ENCODE results near the gene SEMA6D.

SEMA6D gene

DNA sequence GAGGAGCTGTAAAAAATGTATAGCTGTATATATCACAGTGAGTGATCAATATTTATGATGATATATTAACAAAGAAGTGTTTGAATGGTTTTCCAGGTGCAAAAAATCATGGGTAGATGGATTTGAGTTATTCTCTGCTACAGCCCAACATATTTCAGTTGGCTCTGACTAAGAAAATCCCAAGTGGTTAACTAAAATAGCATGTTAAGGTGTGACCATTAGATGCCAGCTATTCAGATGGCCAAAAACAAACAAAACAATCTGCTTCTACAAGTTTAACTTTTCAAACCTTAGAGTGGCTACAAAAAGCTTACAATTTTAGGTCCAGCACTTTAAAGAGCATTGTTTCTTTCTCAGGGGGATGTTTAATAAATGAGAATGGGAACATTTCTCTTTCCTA is 67.5 kb downstream of the SEMA6D start:
- Histone ChIP-seq H3K27me3 (ENCODE audit: control insufficient read depth in 1 of 2, insufficient read depth in 1 of 2, low read length in 2 of 2) (peaks cover 0 to 3% of the 10 kb centered on the region in 2 experiments), H2BK120ac (ENCODE audit: low read depth, low read length) (no peak overlapping the region), H3K9ac (ENCODE audit: low read length) (no peak overlapping the region), H2AK5ac (ENCODE audit: low read length, severe bottlenecking) (no peak overlapping the region), H2BK5ac (ENCODE audit: low read depth, low read length, poor library complexity, severe bottlenecking) (no peak overlapping the region), H3K18ac (ENCODE audit: low read depth in 1 of 2, low read length in 2 of 2) (no peak overlapping the region), H3K36me3 (ENCODE audit: control insufficient read depth in 1 of 2, insufficient read depth in 2 of 2, low read depth in 1 of 2, low read length in 2 of 2) (no peaks in the 10 kb centered on the region), H2BK12ac (ENCODE audit: low read length in 2 of 2) (no peak overlapping the region), H3K27ac (ENCODE audit: low read length, poor library complexity, severe bottlenecking) (no peak overlapping the region), H3K23ac (ENCODE audit: low read length in 2 of 2) (no peak overlapping the region), H3K4me2 (ENCODE audit: low read length, poor library complexity, severe bottlenecking) (no peak overlapping the region), H3K4me3 (ENCODE audit: insufficient read depth in 1 of 2, low read depth in 1 of 2, low read length in 2 of 2) (no peak overlapping the region), H4K91ac (ENCODE audit: low read length) (no peak overlapping the region), H3K9me3 (ENCODE audit: control insufficient read depth, low read length) (peaks cover 6% of the 10 kb centered on the region), H3K79me1 (replicated peaks; ENCODE audit: low read length, poor library complexity, severe bottlenecking) (no peaks in the 10 kb centered on the region), H4K8ac (ENCODE audit: low read length) (no peak overlapping the region), H2AFZ (ENCODE audit: low read depth, low read length) (no peak overlapping the region), H2BK15ac (ENCODE audit: low read depth, poor library complexity, severe bottlenecking) (no peak overlapping the region), H3K4ac (ENCODE audit: low read depth in 1 of 2, low read length in 2 of 2) (no peak overlapping the region), H3K14ac (ENCODE audit: low read length in 2 of 2) (no peak overlapping the region), H3K4me1 (ENCODE audit: control insufficient read depth, insufficient read depth, low read depth, low read length) (no peaks in the 10 kb centered on the region)
- DNase-seq = no peak

DNA sequence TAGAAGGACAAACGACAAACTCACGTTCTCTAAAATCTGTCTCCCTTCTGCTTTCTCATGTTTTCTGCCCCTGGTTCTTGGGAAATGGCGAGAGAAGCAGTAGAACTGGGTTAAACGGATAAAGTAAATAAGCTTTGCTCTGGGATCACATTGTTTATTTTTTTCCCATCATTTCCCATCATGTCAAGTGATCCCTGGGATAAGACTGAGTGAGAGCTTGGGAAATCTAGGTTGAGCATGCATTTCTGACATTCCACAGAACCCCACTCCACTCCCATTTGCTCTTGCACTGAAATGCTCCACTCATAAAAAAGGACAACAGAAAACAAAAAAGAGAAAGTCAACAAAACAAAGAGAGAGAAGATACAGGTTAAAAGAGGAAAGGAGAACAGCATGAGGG is 69.1 kb downstream of the SEMA6D start:
- no peak overlapping the region for H3K23ac ChIP-seq (ENCODE audit: low read length in 2 of 2)
- H2BK5ac ChIP-seq (ENCODE audit: low read depth, low read length, poor library complexity, severe bottlenecking) = no peak overlapping the region

GRCh38 chr15:47787875-47788274 is 70.6 kb downstream of the SEMA6D start:
- Histone ChIP-seq H3K4me1 (ENCODE audit: control insufficient read depth, insufficient read depth, low read depth, low read length) (no peaks in the 10 kb centered on the region), H2BK5ac (ENCODE audit: low read depth, low read length, poor library complexity, severe bottlenecking) (no peak overlapping the region), H3K36me3 (ENCODE audit: control insufficient read depth in 1 of 2, insufficient read depth in 2 of 2, low read depth in 1 of 2, low read length in 2 of 2) (no peaks in the 10 kb centered on the region), H2AFZ (ENCODE audit: low read depth, low read length) (no peak overlapping the region), H4K91ac (ENCODE audit: low read length) (no peak overlapping the region), H3K14ac (ENCODE audit: low read length in 2 of 2) (no peak overlapping the region), H3K18ac (ENCODE audit: low read depth in 1 of 2, low read length in 2 of 2) (no peak overlapping the region), H3K79me1 (replicated peaks; ENCODE audit: low read length, poor library complexity, severe bottlenecking) (no peaks in the 10 kb centered on the region), H3K4ac (ENCODE audit: low read depth in 1 of 2, low read length in 2 of 2) (no peak overlapping the region), H3K27ac (ENCODE audit: low read length, poor library complexity, severe bottlenecking) (no peak overlapping the region), H2BK15ac (ENCODE audit: low read depth, poor library complexity, severe bottlenecking) (no peak overlapping the region), H2BK12ac (ENCODE audit: low read length in 2 of 2) (no peak overlapping the region), H3K27me3 (ENCODE audit: control insufficient read depth in 1 of 2, insufficient read depth in 1 of 2, low read length in 2 of 2) (peaks cover 0 to 3% of the 10 kb centered on the region in 2 experiments), H3K9ac (ENCODE audit: low read length) (no peak overlapping the region), H3K4me3 (ENCODE audit: insufficient read depth in 1 of 2, low read depth in 1 of 2, low read length in 2 of 2) (no peak overlapping the region), H3K23ac (ENCODE audit: low read length in 2 of 2) (no peak overlapping the region), H4K8ac (ENCODE audit: low read length) (peak overlapping the region; percentile 12), H3K9me3 (ENCODE audit: control insufficient read depth, low read length) (peaks cover 6% of the 10 kb centered on the region), H2BK120ac (ENCODE audit: low read depth, low read length) (no peak overlapping the region), H3K4me2 (ENCODE audit: low read length, poor library complexity, severe bottlenecking) (no peak overlapping the region), H2AK5ac (ENCODE audit: low read length, severe bottlenecking) (no peak overlapping the region)
- 79% methylated on average over 1 of the region's 1 CpG for WGBS
- peak; percentile 14 for DNase-seq

More for the DNA sequence above, 69.1 kb downstream of the SEMA6D start:
- Histone ChIP-seq H2AK5ac (ENCODE audit: low read length, severe bottlenecking) (no peak overlapping the region), H3K18ac (ENCODE audit: low read depth in 1 of 2, low read length in 2 of 2) (peak overlapping the region; percentile 75 to 89), H2BK15ac (ENCODE audit: low read depth, poor library complexity, severe bottlenecking) (no peak overlapping the region), H3K9ac (ENCODE audit: low read length) (no peak overlapping the region), H4K8ac (ENCODE audit: low read length) (peak overlapping the region; percentile 61), H3K27ac (ENCODE audit: low read length, poor library complexity, severe bottlenecking) (no peak overlapping the region), H4K91ac (ENCODE audit: low read length) (no peak overlapping the region), H3K4me1 (ENCODE audit: control insufficient read depth, insufficient read depth, low read depth, low read length) (no peaks in the 10 kb centered on the region), H3K4ac (ENCODE audit: low read depth in 1 of 2, low read length in 2 of 2) (peak overlapping the region; percentile 59 to 64), H3K36me3 (ENCODE audit: control insufficient read depth in 1 of 2, insufficient read depth in 2 of 2, low read depth in 1 of 2, low read length in 2 of 2) (no peaks in the 10 kb centered on the region), H2BK12ac (ENCODE audit: low read length in 2 of 2) (peak overlapping the region; percentile 71 to 73), H3K79me1 (replicated peaks; ENCODE audit: low read length, poor library complexity, severe bottlenecking) (no peaks in the 10 kb centered on the region), H3K14ac (ENCODE audit: low read length in 2 of 2) (no peak overlapping the region), H3K27me3 (ENCODE audit: control insufficient read depth in 1 of 2, insufficient read depth in 1 of 2, low read length in 2 of 2) (peaks cover 0 to 3% of the 10 kb centered on the region in 2 experiments), H3K4me3 (ENCODE audit: insufficient read depth in 1 of 2, low read depth in 1 of 2, low read length in 2 of 2) (no peak overlapping the region), H2AFZ (ENCODE audit: low read depth, low read length) (peak overlapping the region; percentile 18), H2BK120ac (ENCODE audit: low read depth, low read length) (no peak overlapping the region), H3K9me3 (ENCODE audit: control insufficient read depth, low read length) (peaks cover 6% of the 10 kb centered on the region), H3K4me2 (ENCODE audit: low read length, poor library complexity, severe bottlenecking) (no peak overlapping the region)
- 0% methylated on average over 1 of the region's 4 CpGs for WGBS
- peak; percentile 77 for DNase-seq

DNA sequence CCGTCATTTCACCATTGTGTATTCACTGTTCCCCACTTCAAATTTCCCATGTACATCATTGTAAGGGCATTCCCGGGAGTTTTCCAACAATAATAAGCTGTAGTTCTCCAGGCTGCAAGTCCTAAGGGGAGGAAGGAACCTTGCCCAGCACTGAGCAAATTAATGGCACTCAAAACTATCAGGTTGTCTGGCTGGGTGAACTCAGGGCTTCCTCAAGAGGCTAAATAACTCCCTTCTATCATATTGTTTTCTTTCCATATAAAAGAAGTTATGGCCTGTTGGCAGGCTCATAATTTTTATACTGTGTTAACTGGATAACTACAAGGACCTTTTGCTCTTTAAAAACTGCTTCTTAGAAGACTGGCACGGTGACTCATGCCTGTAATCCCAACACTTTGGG is 71.4 kb downstream of the SEMA6D start:
- Histone ChIP-seq H2BK12ac (ENCODE audit: low read length in 2 of 2) (no peak overlapping the region), H3K23ac (ENCODE audit: low read length in 2 of 2) (no peak overlapping the region), H3K36me3 (ENCODE audit: control insufficient read depth in 1 of 2, insufficient read depth in 2 of 2, low read depth in 1 of 2, low read length in 2 of 2) (no peaks in the 10 kb centered on the region), H3K4me2 (ENCODE audit: low read length, poor library complexity, severe bottlenecking) (no peak overlapping the region), H3K9ac (ENCODE audit: low read length) (no peak overlapping the region), H4K8ac (ENCODE audit: low read length) (no peak overlapping the region), H2BK15ac (ENCODE audit: low read depth, poor library complexity, severe bottlenecking) (no peak overlapping the region), H3K14ac (ENCODE audit: low read length in 2 of 2) (no peak overlapping the region), H3K4me3 (ENCODE audit: insufficient read depth in 1 of 2, low read depth in 1 of 2, low read length in 2 of 2) (no peak overlapping the region), H3K27ac (ENCODE audit: low read length, poor library complexity, severe bottlenecking) (no peak overlapping the region), H4K91ac (ENCODE audit: low read length) (no peak overlapping the region), H3K79me1 (replicated peaks; ENCODE audit: low read length, poor library complexity, severe bottlenecking) (no peaks in the 10 kb centered on the region), H3K4ac (ENCODE audit: low read depth in 1 of 2, low read length in 2 of 2) (no peak overlapping the region), H2BK5ac (ENCODE audit: low read depth, low read length, poor library complexity, severe bottlenecking) (no peak overlapping the region), H3K4me1 (ENCODE audit: control insufficient read depth, insufficient read depth, low read depth, low read length) (no peaks in the 10 kb centered on the region), H2AFZ (ENCODE audit: low read depth, low read length) (no peak overlapping the region), H3K18ac (ENCODE audit: low read depth in 1 of 2, low read length in 2 of 2) (no peak overlapping the region), H3K9me3 (ENCODE audit: control insufficient read depth, low read length) (no peaks in the 10 kb centered on the region), H3K27me3 (ENCODE audit: control insufficient read depth in 1 of 2, insufficient read depth in 1 of 2, low read length in 2 of 2) (peaks cover 0 to 7% of the 10 kb centered on the region in 2 experiments), H2AK5ac (ENCODE audit: low read length, severe bottlenecking) (no peak overlapping the region), H2BK120ac (ENCODE audit: low read depth, low read length) (no peak overlapping the region)
- DNase-seq = peak; percentile 67
- 71% methylated on average over 3 of the region's 3 CpGs for WGBS

All from mesenchymal stem cell (in vitro differentiated cells and primary cell).